GM21717 (cell line): ENCODE measurements around the gene ZNF22.

Source experiments
- ATAC-seq: cut with Tn5 transposase; IDR thresholded peaks from one replicate; pipeline ENCODE4 v1.9.1; 2021; ENCODE audit warnings: mild to moderate bottlenecking, moderate library complexity; ENCODE audit not compliant: unreplicated experiment

The ZNF22 gene

DNA sequence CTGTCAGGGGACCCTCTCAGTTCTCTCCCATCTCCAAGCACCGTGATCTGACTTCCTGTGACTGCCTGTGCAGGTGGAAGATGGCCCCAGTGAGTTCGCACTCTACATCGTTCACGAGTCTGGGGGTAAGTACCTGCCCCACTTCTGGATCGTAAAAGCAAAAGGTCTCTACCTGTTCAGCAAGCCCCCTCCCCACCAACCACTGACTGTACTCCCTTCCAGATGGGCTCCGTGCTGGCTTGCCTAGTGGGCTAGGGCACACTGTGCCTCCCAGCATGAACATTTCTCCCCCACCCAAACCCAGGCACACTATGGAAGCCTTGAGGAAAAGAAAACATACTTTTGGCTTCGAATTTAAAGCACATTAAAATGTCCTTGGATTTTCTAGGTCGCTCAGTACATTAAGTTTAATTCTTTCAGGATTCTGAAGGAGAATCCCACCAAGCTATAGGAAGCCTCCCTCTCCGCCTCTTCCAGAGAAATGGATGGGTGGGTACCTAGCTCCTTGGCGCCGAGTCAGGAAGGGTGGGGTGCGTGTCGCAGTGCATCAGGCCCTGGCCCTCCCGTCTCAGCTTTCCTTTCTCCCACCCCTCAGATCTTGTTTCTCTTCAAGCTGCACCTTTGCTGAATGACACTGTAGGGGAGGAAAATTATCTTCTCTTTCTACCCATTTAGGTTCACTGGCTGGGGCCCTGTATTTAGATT lies 11.0 kb upstream of the ZNF22 start:
- ATAC-seq: no peak

DNA sequence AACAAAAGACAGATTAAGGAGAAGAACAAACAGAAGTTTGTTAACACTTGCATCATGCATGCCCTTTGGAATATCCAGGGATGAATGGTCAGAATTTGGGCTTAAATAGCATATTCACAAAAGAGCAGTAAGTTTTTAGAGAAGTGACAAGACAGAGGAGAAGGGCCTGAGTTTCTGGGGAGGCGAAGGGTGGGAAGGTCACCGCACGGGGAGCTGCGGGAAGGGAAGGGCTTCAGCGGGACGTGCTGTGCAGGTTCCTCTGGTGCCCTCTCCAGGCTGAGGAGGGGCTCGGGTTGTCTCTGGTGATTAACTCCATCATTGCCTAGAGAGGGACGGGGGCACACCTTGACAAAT lies 10.4 kb upstream of the ZNF22 start:
- no peak for ATAC-seq

DNA sequence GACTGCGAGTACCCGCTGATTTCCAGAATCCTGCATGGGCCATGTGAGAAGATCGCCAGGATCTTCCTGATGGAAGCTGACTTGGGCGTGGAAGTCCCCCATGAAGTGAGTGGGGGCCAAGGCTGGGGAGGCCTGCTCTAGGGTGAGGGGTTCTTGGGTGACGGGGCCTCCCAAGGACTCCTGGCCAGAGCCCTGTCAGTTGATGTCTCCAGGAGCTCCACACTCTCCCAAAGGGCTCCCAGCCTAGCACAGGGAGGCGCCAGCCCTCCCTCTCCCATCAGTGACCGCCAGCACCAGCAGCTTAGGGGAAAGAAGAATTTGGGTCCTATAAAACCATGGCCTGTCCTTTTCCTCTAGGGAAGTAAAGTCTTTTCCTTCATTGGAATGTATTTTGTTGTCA lies 9.8 kb upstream of the ZNF22 start:
- ATAC-seq: no peak

DNA sequence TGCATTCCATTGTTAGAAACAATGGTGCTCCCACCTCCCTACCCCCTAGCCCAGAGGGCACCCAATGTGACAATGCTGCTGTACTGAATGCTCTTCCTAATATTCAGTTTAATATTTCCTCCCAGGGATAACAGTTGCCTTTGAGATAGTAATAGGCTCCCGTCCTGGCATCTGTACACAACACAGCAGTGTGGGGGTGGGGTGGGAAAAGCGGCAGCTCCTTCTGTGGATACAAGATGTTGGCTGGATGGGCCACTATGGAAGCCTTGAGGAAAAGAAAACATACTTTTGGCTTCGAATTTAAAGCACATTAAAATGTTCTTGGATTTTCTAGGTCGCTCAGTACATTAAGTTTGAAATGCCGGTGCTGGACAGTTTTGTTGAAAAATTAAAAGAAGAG lies 9.2 kb upstream of the ZNF22 start:
- ATAC-seq: no peak

DNA sequence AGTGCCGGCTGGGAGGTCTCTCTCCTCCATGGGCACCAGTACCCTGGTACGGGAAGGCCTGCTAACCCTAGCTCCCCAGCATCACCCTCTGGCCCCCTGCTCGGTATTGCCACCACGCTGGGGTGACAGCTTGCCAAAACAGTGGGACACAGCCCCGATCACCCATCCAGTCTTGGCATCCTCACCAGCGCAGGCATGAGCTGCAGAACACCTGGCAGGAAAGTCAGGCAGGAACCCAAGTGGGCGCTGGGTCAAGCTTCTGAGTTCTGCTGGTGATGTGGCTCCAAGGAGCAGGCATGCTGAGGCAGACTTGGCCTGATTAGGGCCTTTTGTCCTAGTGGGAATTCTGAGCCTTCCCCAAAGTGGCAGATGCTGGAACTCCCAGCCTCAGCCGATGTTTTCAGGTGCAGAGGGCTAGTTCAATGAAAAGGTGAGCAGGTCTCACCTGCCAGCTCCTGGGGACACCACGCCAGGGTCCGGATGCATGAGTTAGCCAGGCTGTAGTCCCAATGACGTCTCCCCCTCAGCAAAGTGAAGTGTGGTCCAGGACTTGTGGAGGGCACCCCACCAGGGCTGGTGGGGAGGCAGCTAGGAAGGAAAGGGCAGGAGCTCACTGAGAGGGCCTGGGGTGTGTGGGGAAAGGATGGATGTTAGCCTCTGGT lies 8.5 kb upstream of the ZNF22 start:
- no peak for ATAC-seq

DNA sequence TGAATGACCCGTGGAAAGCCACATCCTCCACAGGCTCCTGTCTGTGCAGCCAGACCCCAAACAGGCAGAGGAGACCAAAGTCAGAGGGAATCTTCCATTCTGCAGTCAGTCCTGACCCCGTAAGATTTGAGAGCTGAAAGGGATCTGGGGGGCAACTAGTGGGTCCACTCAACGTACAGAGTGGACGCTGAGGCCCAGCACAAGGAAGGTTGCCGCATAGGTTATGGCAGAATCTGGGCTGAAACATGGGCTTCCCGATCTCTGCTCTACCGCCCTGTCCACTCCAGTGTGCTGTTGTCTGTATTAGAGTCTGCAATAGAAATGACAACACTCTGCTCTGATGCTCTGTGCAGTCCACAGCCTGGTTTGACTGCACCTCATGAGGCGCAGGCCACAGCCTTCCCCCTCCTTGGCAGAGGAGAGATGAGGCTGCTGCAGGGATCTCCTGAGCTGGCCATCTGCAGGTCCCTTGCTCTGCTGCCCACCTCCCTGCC lies 7.9 kb upstream of the ZNF22 start:
- ATAC-seq: no peak

DNA sequence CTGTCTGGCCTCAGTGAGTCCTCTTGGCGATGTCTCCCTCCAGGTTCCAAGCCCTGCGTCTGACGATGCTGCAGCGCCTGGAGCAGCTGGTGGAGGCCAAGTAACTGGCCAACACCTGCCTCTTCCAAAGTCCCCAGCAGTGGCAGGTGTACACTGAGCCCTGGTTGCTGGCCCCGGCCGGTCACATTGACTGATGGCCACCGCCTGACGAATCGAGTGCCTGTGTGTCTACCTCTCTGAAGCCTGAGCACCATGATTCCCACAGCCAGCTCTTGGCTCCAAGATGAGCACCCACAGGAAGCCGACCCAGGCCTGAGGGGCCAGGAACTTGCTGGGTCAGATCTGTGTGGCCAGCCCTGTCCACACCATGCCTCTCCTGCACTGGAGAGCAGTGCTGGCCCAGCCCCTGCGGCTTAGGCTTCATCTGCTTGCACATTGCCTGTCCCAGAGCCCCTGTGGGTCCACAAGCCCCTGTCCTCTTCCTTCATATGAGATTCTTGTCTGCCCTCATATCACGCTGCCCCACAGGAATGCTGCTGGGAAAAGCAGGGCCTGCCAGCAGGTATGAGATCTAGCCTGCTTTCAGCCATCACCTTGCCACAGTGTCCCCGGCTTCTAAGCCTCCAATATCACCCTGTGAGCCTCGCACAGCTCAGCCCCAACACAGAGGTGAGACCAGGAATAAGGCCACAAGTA lies 7.3 kb upstream of the ZNF22 start:
- no peak for ATAC-seq

DNA sequence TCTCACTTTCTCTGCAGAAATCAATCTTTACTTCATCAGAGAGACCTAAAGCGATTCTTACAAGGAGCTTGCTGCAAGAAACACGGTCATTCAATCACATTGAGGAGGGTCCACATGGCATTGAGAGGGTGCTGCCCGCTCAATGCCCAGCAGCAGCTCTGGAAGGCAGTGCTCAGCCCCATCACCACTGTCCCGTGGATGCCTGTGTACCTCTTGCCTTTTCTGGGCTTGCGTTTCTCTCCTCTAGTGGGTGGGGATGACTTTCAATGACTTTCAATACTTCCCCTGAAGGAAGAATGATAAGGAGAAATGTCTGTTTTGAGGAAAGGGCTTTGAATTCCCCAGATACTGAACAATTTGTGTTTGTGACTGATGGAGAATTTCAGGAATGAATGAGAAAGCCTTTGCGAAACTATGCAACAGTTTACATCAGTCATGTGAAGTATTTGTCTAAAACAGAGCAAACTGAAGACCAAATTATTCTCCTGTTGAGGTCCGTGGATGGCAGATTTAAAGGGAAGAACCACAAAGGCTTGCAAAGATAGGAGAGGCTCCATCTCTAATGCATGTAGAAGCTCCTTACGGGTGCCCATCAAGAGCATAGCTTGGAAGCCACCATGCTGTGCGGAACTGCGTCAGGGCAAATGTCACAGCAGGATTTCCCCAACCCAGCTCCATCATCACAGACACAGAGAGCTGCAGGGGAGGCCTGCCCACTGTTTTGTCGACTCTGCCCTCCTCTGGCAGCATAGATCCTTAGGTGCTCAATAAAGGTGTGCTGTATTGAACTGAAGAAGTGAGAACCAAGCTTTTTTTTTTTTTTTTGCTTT lies 6.6 kb upstream of the ZNF22 start:
- no peak for ATAC-seq

DNA sequence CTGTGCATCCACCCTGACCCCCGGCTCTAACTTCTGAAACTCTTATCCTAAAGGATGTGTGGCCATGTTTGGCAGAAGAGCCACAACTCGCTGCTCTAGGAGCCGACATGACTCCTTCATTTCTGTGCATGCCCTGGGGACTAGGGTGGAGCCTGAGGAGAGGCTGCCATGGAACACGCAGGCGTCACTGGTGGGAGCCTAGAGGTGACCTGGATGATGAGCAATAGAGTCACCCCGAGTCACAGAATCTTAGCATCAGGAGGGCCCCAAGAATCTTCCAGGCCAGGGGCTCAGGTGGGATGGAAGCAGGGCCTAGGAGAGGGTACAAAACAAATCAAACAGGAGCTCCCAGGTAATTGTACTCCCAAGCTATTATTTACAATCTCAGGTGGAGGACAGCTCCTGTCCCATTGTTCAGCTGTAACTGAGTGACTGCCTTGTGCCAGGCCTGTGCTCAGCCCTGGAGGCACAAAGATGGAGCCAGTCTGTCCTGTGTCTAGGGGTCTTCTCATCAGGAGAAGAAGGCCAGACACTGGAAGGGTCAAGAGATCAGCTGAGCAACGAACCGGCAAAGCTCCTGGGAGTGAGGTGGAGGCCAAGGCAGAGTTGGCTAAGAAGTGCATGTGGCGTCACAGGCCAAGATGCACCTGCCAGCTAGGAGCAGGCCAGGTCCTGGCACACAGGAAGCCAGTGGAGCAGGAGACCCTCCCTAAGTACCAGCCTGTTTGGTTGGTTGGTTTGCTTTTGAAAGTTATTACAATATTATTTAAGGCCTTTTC lies 5.8 kb upstream of the ZNF22 start:
- ATAC-seq: no peak

DNA sequence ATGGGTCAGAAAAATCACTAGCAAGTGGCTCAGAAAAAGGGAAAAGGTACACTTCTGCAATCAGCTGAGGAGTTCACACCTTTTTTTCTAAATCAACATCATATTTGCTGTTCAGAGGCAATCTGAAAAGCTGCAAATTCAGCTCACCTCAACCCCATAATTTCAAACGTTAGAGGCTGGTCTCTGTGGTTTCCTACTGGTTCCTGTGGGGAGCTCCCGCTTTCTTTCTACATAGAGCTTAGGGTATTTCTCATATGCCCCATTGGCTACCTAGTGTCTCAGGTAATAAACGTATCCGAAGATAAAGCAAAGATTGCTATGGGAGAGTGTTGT lies 5.2 kb upstream of the ZNF22 start:
- no peak for ATAC-seq

DNA sequence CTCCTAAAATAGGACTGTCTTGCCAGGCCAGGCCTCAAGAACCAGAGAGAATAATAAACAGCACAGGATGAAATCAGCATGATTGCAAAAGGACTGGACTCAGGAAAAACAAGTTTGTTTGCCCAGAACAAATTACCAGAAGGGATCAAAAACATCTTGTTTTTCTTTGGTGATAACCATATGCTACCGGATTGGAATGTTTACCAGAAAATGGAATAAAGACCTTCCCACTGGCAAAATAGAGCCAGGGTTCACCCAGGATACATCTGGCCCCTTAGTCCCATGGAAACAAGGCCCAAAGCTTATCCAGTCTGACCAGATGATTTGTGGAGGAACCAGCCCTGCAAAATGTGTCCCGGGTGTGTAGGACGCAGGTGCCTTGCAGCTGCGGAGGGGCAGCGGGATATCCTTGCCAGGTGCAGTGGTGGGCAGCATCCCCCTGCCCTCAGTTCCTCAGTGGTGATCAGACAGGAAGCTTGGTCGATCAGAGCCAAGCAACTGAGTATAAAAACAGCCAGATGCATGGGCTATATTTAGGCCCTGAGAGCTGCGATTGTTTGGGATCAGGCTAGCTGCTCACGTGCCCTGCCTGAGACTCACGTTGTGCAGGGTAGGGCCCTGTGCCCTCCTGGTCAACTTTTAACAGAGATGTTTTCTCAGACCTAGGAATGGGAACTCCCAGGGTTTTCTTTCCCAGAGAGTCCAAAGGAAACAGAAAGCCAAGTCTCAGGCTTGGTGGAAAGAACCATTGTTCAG lies 4.6 kb upstream of the ZNF22 start:
- ATAC-seq: no peak

DNA sequence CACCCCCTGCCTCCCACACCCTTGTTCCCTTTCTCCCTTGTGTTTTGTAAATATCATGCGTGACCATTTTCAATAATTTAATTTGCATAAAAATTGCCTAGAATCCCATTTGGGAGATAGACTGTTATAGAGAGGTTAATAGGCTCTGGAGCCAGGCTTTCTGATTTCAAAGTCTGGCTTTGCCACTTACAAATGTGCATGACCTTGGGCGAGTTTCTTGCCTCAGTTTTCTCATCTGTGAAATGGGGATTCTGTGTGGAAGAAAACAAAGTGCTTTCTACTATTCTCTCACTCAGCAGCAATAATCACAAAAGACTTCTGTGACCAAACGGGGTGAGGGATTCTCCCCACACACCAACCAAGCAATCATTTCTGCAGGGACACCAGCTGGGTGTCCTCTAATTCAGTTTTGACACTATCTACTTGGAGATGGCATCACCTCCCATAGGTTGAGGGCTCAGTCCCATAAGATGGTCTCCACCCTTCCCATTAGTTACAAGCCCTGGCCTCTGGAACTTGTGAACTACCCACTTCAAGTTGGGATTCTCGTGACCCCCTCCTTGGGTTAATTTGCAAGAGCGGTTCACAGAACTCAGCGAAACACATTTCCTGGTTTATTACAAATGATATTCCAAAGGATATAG lies 3.5 kb upstream of the ZNF22 start:
- ATAC-seq: no peak

DNA sequence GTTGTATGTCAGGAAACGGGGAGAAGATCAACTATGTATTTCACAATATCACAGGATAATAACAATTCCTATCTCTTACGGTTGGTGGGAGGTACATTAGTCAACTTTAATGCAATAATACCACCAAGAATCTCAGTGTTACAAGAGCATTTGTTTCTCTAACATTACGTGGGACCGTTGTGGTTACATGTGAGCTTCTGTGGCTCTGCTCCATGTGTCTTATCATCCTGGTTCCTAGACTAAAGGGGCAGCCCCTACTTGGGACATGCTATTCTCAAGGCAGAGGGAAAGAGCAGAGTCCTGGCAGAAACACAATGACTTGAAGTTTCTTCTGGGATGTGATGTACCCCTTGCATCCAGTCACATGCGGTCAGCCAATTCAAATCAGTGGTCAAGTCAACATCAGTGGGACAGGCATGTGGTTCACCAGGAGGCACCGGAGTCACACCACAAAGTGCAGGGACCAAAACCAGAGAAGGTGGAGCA lies 2.5 kb upstream of the ZNF22 start:
- ATAC-seq: no peak

DNA sequence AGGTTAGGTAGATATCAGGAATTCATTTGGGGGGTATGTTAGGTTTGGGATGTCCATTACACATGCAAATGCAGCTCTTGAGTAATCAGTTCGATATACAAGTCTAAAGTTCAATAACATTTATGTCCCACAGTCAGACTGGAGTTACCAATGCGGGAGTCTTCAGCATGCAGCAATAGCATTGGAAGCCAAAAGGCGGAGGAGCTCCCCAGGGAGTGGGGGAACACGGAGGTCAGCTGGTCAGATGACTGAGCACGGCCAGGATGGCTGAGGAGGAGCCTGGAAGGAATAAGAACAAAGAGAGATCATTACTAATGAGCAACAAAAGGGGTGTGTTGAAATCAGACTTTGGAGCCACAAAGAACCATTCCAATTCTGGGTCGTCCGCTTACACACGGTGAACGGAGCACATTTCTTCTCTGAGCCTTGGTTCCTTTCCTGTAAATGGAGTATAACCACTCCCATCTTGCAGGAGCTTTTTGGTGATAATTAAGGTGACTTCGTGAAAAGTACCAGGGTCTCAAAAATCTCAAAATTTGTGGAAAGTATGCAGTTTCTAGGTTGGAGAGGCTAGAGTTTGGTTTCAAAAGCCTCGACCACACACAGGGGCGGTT lies 478 bp upstream of the ZNF22 start:
- no peak for ATAC-seq

DNA sequence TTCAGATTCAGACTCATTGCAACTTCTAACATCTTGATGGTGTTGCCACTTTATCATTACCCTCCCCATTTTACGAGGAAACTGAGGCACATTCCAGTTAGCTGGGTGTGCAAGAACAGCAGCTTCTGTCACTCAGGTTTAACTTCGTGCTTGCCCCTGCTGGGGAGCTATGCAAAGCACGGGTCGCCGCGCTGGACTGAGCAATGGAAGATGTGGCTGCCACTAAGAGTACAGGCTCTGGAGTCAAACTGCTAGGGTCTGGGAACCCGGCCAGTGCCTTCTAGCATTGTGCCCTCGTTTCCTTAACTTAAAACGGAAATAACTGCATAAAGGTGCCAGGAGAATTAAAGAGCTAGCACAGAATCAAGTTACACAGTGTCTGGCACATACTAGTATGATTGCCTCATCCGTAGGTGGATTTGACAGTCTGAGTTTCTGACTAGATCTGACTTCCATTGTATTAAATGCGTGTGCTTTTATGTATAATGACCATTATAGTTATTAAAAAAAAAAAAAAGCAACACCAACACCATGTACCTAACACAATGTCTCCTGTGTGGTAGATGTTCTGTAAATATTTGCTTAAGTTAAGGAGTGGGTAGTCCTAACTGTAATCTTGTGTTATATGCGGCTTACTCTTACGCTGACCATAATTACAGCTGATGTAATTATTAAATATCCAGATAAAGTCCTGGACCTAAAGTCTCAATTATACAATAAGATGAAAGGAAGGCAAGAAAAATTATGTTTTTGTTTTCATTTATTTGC lies 842 bp downstream of the ZNF22 start:
- ATAC-seq: peak; percentile 87

DNA sequence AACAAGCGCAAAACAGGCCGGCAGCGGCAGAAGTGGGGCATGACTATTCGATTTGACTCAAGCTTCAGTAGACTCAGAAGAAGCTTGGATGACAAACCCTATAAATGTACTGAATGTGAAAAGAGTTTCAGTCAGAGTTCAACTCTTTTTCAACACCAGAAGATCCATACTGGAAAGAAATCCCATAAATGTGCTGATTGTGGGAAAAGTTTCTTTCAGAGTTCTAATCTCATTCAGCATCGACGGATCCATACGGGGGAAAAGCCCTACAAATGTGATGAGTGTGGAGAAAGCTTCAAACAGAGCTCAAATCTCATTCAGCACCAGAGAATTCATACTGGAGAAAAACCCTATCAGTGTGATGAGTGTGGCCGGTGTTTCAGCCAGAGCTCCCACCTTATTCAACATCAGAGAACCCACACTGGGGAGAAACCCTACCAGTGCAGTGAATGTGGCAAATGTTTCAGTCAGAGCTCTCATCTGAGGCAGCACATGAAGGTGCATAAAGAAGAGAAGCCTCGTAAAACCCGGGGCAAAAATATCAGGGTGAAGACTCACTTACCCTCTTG lies 2.8 kb downstream of the ZNF22 start:
- ATAC-seq: no peak

DNA sequence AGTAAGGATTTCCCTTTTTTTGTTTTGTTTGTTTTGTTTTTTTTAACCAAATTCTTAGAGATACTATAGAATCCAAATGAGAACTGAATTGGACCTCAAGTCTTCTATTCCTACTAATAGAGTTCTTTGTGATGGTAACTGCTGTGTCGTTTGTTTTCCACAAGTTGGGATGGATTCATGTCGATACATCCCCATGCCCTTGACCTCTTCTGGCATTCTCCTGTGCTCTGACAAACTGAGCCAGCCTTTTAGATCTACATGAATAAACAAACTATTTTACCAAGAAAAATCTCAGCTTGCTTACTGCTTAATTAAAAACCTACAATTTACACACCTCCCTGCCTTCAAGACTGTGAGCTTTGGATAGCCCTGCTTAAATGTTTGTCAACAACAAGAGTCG lies 3.9 kb downstream of the ZNF22 start:
- no peak for ATAC-seq

DNA sequence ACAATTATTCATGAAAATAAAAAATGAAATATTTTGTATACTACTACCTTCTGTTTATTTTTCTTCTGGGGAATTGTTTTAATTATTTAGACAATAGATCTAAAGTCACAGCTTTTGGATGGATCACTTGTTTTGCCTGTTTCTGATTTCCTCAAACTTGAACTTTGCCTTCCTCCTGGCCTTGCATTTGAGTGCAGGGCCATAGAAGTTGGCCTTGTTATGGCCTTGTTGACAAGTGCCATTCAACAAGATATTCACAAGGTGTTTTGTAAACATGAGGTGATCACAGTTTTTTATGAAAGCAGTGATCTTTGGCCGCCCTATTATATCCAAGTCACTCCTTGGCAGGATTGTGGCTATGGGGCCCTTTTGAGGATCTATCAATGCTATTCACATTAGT lies 4.6 kb downstream of the ZNF22 start:
- ATAC-seq: no peak
